Measurements from ENCODE around the gene NUDT21. TPM values are rescaled to one million over a fixed set of nuclear protein-coding genes. Genes with fewer than 3 reads are reported as not detected.
"Not testable (repeated sequence)": the region's sequence is repeated elsewhere in the genome, so short reads cannot be mapped to it uniquely, and the experiment has no call there.

The NUDT21 gene
- 271 and 313 TPM in 2 replicates for total RNA-seq

DNA sequence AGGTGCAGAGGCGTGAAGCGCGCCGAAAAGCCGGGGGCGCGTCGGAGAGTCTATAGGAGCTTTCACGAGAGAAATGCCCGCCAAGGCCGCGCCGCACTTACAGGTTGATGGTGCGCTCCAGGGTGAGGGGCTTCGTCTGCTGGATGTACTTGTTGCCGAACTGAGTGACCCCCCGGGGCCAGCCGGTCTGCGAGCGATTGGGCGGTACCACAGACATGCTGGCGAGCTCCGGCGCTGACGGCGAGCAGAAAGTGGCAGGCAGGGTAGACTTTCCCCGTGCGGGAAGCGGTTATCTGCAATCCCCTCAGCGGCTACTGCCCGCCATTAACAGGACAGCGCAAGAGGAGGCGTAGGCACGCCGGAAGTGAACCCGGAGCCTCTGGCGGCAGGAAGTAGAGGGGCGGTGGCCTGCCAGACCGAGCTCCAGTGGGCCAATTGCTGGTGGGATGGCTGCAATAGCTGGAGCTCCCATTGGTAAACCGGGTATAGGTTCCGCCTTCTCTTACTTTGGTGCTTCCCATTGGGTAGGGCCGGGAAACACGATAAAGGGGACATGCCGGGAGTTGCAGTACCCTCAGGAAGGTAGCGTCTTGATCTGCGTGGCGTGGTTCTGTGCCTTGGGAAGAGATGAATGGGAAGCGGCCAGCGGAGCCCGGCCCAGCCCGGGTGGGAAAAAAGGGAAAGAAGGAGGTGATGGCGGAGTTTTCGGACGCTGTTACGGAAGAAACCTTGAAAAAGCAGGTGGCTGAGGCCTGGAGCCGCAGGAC is at the start of gene NUDT21, which contains the start of gene OGFOD1:
Gene NUDT21 (minus strand): TSS at position 347 of the 767 bp plus-strand sequence. CDS start 130 bp downstream, at position 217.
Gene OGFOD1 (plus strand): TSS at position 569 of the 767 bp plus-strand sequence. CDS start 59 bp downstream, at position 628.
- Mint-ChIP-seq H3K4me1 (ENCODE audit: low read depth) (peaks cover 65% of the 10 kb centered on the region), H3K27ac (peak within 1 kb of the TSS; percentile 97), H3K4me3 (peak within 1 kb of the TSS; percentile 97), H3K36me3 (ENCODE audit: low read depth) (peaks cover 37% of the 10 kb centered on the region), H3K9me3 (no peaks in the 10 kb centered on the region), H3K27me3 (ENCODE audit: insufficient read depth) (no peaks in the 10 kb centered on the region)
- DNase-seq (ENCODE audit: low spot score): peak; percentile 92
- intact Hi-C loops (cut with micrococcal nuclease): loop anchor here (1.0 to 5.0 kb wide), 13 partner anchors 26 to 1942 kb away; partner anchors contain the start of genes AMFR, BBS2, GINS3 and HERPUD1

DNA sequence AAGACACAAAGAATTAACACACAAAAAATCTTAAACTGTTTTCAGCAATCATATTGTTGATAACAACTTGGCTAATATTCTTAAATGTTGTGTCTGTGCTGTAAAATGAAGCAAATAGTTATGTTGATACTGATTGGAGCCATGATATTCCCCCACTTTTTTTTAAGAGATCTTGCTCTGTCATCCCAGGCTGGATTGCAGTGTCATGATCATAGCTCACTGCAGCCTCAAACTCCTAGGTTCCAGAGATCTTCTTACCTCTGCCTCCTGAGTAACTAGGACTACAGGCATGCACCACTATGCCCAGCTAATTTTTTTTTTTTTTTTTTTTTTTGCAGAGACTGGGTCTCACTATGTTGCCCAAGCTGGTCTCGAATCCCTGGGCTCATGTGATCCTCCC is 42.7 kb upstream of the NUDT21 start:
- no peaks in the 10 kb centered on the region for H3K27me3 Mint-ChIP-seq (ENCODE audit: insufficient read depth)
- no peak overlapping the region for H3K4me3 Mint-ChIP-seq

DNA sequence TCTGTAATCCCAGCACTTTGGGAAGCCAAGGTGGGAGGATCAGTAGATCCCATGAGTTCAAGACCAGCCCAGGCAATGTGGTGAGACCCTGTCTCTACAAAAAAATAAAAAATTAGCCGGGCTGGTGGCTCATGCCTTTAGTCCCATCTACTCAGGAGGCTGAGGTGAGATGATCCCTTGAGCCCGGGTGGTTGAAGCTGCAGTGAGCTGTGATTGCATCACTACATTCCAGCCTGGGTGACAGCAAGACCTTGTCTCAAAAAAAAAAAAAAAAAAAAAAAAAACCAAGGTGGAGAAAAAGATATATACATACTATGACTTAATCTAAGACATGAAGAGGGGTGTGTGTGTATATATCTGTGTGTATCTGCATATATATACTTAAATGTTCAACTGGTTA is 42.0 kb upstream of the NUDT21 start:
- H3K4me1 Mint-ChIP-seq (ENCODE audit: low read depth): no peaks in the 10 kb centered on the region

More for the DNA sequence above, 42.7 kb upstream of the NUDT21 start:
- H3K9me3 Mint-ChIP-seq: no peaks in the 10 kb centered on the region
- no peaks in the 10 kb centered on the region for H3K4me1 Mint-ChIP-seq (ENCODE audit: low read depth)
- peaks cover 7% of the 10 kb centered on the region for H3K36me3 Mint-ChIP-seq (ENCODE audit: low read depth)
- no peak for DNase-seq (ENCODE audit: low spot score)
- no peak overlapping the region for H3K27ac Mint-ChIP-seq
- intact Hi-C loops (cut with micrococcal nuclease): no loop called here

DNA sequence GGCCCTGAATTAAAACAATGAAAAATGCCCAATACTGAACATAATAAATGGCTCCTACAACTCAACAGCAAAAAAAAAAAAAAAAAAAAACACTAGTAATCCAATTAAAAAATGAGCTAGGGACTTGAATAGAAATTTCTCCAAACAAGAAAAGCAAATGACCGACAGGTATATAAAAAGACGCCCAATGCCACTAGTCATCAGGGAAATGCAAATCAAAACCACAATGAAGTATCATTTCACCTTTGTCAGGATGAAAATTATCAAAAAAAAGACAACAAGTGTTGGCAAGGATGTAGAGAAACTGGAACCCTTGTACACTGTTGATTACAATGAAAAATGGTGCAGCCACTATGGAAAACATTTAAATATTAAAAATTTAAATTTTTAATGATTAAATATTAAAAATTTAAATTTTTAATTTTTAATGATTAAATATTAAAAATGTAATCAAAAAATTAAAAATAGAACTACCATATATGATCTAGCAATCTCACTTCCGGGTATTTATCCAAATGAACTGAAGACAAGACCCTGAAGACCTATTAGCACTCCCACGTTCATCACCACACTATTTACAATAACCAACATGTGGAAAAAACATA is 40.6 kb upstream of the NUDT21 start:
- H3K27ac Mint-ChIP-seq: no peak overlapping the region

More for the DNA sequence above, 42.0 kb upstream of the NUDT21 start:
- Mint-ChIP-seq H3K4me3 (no peak overlapping the region), H3K27me3 (ENCODE audit: insufficient read depth) (no peaks in the 10 kb centered on the region), H3K27ac (no peak overlapping the region), H3K36me3 (ENCODE audit: low read depth) (peaks cover 4% of the 10 kb centered on the region), H3K9me3 (no peaks in the 10 kb centered on the region)
- intact Hi-C loops (cut with micrococcal nuclease): no loop called here
- DNase-seq (ENCODE audit: low spot score): no peak

DNA sequence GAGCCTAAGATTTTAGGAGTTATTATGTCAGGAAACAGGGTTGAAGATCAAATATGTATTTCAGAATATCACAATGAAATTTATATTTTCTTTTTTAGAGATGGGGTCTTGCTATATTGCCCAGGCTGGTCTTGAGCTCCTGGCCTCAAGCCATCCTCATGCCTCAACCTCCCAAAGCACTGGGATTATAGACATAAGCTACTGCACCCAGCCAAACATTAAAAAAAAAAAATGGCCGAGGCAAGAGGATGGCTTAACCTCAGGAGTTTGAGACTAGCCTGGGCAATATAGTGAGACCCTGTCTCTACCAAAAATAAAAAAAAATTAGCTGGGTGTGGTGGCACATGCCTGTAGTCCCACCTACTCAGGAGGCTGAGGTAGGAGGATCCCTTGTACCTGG is 37.7 kb upstream of the NUDT21 start:
- H3K36me3 Mint-ChIP-seq (ENCODE audit: low read depth); H3K4me1 Mint-ChIP-seq (ENCODE audit: low read depth); intact Hi-C loops (cut with micrococcal nuclease): not testable (repeated sequence)

More for the DNA sequence above, 40.6 kb upstream of the NUDT21 start:
- peaks cover under 1% of the 10 kb centered on the region for H3K36me3 Mint-ChIP-seq (ENCODE audit: low read depth)
- no peaks in the 10 kb centered on the region for H3K9me3 Mint-ChIP-seq
- no peak for DNase-seq (ENCODE audit: low spot score)
- intact Hi-C loops (cut with micrococcal nuclease): no loop called here
- H3K27me3 Mint-ChIP-seq (ENCODE audit: insufficient read depth): no peaks in the 10 kb centered on the region
- no peak overlapping the region for H3K4me3 Mint-ChIP-seq
- H3K4me1 Mint-ChIP-seq (ENCODE audit: low read depth): no peaks in the 10 kb centered on the region

DNA sequence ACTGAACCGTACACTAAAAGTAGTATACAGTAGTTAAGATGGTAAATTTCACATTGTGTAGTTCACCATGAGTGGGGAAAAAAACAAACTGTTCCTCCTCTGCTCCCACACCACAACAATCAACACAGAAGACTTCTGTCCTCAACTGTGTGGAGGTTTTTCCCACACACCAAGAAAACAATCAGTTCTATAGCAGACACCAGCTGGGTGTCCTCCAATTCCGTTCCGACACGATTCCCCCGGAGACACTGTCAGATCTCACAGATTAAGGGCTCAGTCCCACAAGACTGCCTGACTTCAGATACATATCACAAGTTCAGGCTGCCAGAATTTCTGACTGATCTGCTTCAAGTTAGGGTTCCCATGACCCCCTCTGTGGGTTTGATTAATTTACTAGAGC is 36.9 kb upstream of the NUDT21 start:
- Mint-ChIP-seq H3K4me3 (no peak overlapping the region), H3K9me3 (peaks cover 3% of the 10 kb centered on the region), H3K36me3 (ENCODE audit: low read depth) (peaks cover 9% of the 10 kb centered on the region), H3K27ac (no peak overlapping the region), H3K4me1 (ENCODE audit: low read depth) (no peaks in the 10 kb centered on the region), H3K27me3 (ENCODE audit: insufficient read depth) (no peaks in the 10 kb centered on the region)
- no peak for DNase-seq (ENCODE audit: low spot score)
- intact Hi-C loops (cut with micrococcal nuclease): no loop called here

More for the DNA sequence above, 37.7 kb upstream of the NUDT21 start:
- not testable (repeated sequence) for H3K9me3 Mint-ChIP-seq; H3K4me3 Mint-ChIP-seq; H3K27me3 Mint-ChIP-seq (ENCODE audit: insufficient read depth); DNase-seq (ENCODE audit: low spot score); H3K27ac Mint-ChIP-seq

DNA sequence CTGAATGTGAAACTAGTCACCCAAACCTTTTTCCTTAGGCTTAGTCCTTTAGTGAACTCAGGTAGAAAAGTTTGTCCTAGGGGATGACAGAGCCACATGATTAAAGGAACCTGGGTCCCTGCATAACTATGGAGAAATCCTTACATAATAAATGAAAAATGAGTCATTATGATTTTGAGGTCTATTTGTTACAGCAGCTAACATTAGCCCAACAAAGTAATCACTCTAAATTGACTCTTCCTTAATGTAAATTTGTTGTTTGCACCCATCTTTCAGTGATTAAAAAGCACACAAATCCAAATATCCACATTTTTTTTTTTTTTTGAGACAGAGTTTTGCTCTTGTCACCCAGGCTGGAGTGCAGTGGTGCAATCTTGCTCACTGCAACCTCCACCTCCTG is 32.3 kb upstream of the NUDT21 start:
- Mint-ChIP-seq H3K9me3 (peaks cover 3% of the 10 kb centered on the region), H3K27ac (no peak overlapping the region), H3K36me3 (ENCODE audit: low read depth) (peaks cover 22% of the 10 kb centered on the region), H3K27me3 (ENCODE audit: insufficient read depth) (no peaks in the 10 kb centered on the region), H3K4me3 (no peak overlapping the region), H3K4me1 (ENCODE audit: low read depth) (peaks cover 6% of the 10 kb centered on the region)
- DNase-seq (ENCODE audit: low spot score): no peak
- intact Hi-C loops (cut with micrococcal nuclease): no loop called here

DNA sequence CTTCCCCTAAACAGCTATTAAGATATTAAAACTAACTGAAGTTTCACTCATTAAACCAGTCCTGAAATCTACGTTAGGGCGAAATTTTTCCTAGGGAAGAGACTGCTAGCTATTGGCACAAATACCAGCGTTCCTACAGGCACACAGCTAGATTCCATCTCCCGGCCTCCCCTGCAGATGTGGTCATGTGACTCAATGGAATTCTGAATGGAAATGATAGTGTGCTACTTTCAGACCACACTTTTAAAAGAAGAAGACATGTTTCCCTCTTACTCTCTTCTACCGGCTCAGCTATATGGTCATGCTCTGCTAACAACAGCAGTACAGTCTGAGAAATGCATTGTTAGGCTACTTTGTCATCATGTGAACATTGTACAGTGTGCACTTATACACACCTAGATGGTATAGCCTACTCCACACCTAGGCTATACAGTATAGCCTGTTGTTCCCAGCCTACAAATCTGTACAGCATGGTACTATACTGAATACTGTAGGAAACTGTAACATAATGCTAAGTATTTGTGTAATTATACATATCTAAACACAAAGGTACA is 31.6 kb upstream of the NUDT21 start:
- H3K4me1 Mint-ChIP-seq (ENCODE audit: low read depth): peaks cover 7% of the 10 kb centered on the region

DNA sequence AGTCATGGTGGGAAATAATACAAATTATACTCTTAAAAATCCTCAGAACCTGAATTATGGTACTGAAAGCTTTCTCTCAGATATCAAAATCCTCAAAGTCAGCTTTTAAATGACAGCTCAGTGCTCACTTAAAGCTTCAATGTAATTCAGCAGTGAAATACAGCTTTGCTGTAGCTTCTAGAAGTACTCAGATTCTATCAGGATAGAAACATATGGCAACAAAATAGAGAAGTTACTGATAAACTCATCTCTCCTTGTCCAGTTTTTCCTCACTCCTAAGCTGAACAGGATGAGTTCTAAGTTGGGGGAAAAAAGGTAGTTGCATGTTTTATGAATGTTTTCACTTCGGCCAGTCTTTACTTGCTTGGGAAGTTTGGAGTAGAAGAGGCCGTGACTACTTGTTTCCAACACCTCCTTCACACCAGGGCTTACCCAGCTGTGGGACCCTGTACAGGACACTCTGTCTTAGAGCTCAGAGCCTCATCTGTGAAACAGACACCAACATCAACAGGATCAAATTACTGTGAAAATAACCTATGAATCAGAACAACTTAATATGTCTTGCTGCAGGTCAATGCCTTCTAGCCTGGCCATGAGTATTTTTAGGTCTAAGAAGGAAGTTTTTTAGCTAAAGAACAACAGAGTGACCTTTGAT is 30.5 kb upstream of the NUDT21 start:
- Mint-ChIP-seq H3K4me3 (no peak overlapping the region), H3K36me3 (ENCODE audit: low read depth) (peaks cover 31% of the 10 kb centered on the region), H3K4me1 (ENCODE audit: low read depth) (peaks cover 15% of the 10 kb centered on the region), H3K27ac (peak overlapping the region; percentile 4), H3K9me3 (peaks cover 3% of the 10 kb centered on the region), H3K27me3 (ENCODE audit: insufficient read depth) (no peaks in the 10 kb centered on the region)
- intact Hi-C loops (cut with micrococcal nuclease): no loop called here
- DNase-seq (ENCODE audit: low spot score): no peak

More for the DNA sequence above, 31.6 kb upstream of the NUDT21 start:
- Mint-ChIP-seq H3K4me3 (no peak overlapping the region), H3K27ac (no peak overlapping the region), H3K9me3 (peaks cover 3% of the 10 kb centered on the region), H3K27me3 (ENCODE audit: insufficient read depth) (no peaks in the 10 kb centered on the region), H3K36me3 (ENCODE audit: low read depth) (peaks cover 22% of the 10 kb centered on the region)
- intact Hi-C loops (cut with micrococcal nuclease): no loop called here
- no peak for DNase-seq (ENCODE audit: low spot score)

DNA sequence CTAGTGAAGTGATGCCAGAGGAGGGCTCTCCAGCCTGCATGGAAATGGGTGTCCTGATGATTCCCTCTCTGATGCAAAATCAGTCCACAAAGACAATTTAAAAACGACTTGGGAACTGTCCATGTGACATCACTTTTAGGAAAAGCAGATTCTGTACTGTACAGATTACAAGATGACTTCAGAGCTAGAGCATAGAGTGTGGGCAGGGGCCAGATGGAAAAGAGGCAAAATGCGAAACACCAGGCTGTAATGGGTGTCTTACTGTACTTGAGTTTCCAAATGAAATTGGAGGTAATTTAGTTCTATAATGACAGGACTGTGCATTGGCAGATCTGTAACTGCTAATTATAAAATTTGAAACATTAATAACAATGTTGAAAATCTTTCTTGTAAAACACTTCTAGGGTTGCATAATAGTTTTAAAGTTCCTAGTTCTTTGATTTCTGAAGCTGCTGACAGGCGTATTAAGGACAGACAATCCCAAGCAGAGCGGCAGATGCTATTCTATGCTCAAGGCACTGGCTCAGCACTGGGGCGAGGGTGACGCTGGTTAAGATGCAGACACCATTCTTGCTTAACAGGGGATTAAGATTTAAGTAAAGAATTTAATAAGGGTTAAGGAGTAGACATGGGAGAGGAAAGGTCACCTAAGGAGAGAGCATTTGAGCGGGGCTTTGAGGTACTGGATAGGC is 29.8 kb upstream of the NUDT21 start:
- DNase-seq (ENCODE audit: low spot score): no peak
- Mint-ChIP-seq H3K4me3 (no peak overlapping the region), H3K4me1 (ENCODE audit: low read depth) (peaks cover 15% of the 10 kb centered on the region), H3K27me3 (ENCODE audit: insufficient read depth) (no peaks in the 10 kb centered on the region), H3K27ac (peak overlapping the region; percentile 47), H3K36me3 (ENCODE audit: low read depth) (peaks cover 34% of the 10 kb centered on the region), H3K9me3 (no peaks in the 10 kb centered on the region)
- intact Hi-C loops (cut with micrococcal nuclease): no loop called here

DNA sequence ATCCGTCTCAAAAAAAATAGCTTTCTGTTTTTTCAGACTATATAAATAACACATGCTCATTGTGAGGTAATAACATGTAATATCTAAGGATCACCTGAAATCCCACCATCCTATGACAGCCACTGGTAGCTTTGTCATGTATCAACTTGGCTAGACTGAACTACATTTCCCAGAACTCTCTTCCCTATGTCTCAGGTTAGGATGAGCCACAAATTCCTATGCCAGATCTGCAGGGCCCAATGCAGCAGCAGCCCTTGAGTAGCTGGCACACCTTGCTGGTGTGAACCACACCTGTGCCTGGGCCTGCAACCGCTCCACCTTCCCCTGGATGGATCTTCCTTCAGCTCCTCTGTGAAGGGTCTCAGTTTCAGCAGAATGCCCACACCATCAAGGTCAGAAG is 28.3 kb upstream of the NUDT21 start:
- Mint-ChIP-seq H3K27me3 (ENCODE audit: insufficient read depth) (no peaks in the 10 kb centered on the region), H3K4me1 (ENCODE audit: low read depth) (peaks cover 15% of the 10 kb centered on the region), H3K4me3 (no peak overlapping the region), H3K36me3 (ENCODE audit: low read depth) (peaks cover 38% of the 10 kb centered on the region), H3K27ac (no peak overlapping the region), H3K9me3 (no peaks in the 10 kb centered on the region)
- intact Hi-C loops (cut with micrococcal nuclease): no loop called here
- no peak for DNase-seq (ENCODE audit: low spot score)

DNA sequence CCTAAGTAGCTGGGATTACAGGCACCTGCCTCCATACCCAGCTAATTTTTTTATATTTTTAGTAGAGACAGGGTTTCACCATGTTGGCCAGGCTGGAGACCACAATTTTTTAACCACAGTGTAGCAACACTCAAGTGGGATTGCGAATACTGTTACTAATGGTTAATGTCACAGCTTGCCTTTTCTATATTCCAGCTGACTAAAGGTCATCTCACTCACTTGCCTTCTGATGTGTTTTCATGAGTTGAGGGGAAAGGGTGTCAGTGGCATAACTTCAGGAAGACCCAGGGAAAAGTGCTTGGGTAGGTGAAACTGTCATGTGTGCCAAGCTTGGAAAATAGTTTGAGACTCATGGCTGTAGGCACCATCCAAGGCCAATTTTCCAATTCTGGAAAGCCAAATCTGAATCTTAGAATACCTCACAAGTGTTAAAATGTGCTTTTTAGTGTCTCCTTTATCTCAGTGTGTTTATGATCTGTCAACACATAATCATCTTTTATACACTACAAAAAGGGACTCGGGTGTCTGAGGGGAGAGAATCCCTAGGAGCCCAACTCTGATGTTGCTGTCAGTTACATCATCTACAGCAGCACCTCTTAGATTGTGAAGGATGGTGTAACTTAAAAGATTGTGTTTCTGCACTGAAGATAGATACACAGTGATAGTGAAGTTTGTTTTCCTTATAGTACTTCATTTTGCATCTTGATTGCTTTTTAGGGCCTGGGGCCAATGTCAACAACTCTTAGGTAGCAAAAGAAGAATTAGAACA is 27.3 kb upstream of the NUDT21 start:
- Mint-ChIP-seq H3K36me3 (ENCODE audit: low read depth) (peaks cover 40% of the 10 kb centered on the region), H3K4me1 (ENCODE audit: low read depth) (peaks cover 15% of the 10 kb centered on the region)

More for the DNA sequence above, 27.3 kb upstream of the NUDT21 start:
- H3K9me3 Mint-ChIP-seq: no peaks in the 10 kb centered on the region
- no peaks in the 10 kb centered on the region for H3K27me3 Mint-ChIP-seq (ENCODE audit: insufficient read depth)
- H3K27ac Mint-ChIP-seq: no peak overlapping the region
- DNase-seq (ENCODE audit: low spot score): no peak
- H3K4me3 Mint-ChIP-seq: no peak overlapping the region
- intact Hi-C loops (cut with micrococcal nuclease): no loop called here

Data from activated T-helper 1 cell treated with anti-CD3 and anti-CD28 coated beads, Interleukin-12 subunit alpha, Interleukin-12 subunit beta, Interleukin-2, Interleukin-4 antibody, amounts not matched to agents 30 ng/mL and 10 ng/mL and 1 ng/mL, durations not matched to agents 14 hours and 24 hours and 36 hours (primary cell).